Osteocyte (in vitro differentiated cells): ENCODE measurements around the gene PANK4. TPM values are rescaled to one million over a fixed set of nuclear protein-coding genes. Genes with fewer than 3 reads are reported as not detected.
A peak's percentile ranks its signal among the peaks of the same experiment; 100 is the strongest.

Experiments used
- DNase-seq: peaks from one replicate; pipeline ENCODE4 v3.0.0; 2021; ENCODE audit warnings: mixed read lengths; ENCODE audit not compliant: unreplicated experiment; ENCODE audit errors: extremely low spot score
- H3K27ac Mint-ChIP-seq: one replicate; pipeline ENCODE4 v1.8.0; 2021; ENCODE audit warnings: mild to moderate bottlenecking, mixed read lengths; ENCODE audit not compliant: unreplicated experiment
- H3K27me3 Mint-ChIP-seq: one replicate; pipeline ENCODE4 v1.8.0; 2021; ENCODE audit warnings: mixed read lengths; ENCODE audit not compliant: unreplicated experiment
- H3K36me3 Mint-ChIP-seq: one replicate; pipeline ENCODE4 v1.8.0; 2021; ENCODE audit warnings: mixed read lengths; ENCODE audit not compliant: unreplicated experiment
- H3K4me1 Mint-ChIP-seq: one replicate; pipeline ENCODE4 v1.8.0; 2021; ENCODE audit warnings: mixed read lengths; ENCODE audit not compliant: unreplicated experiment
- H3K4me3 Mint-ChIP-seq: one replicate; pipeline ENCODE4 v1.8.0; 2021; ENCODE audit warnings: mild to moderate bottlenecking, moderate library complexity, mixed read lengths; ENCODE audit not compliant: unreplicated experiment
- H3K9me3 Mint-ChIP-seq: one replicate; pipeline ENCODE4 v1.8.0; 2021; ENCODE audit warnings: mixed read lengths; ENCODE audit not compliant: unreplicated experiment
- CTCF ChIP-seq: fragments of 200-600 bp; sonication (generic); IDR thresholded peaks from 2 replicates; pipeline ENCODE4 v1.5.0; 2021; ENCODE audit warnings: antibody characterized with exemption, mild to moderate bottlenecking, moderate library complexity
- total RNA-seq: library from RNA; stranded (reverse); gene quantifications from 2 replicates; pipeline ENCODE4 v1.2.1, GENCODE V29; 2021

Gene PANK4
- total RNA-seq, 1 donor from 2014 or later: 34.4 TPM

DNA sequence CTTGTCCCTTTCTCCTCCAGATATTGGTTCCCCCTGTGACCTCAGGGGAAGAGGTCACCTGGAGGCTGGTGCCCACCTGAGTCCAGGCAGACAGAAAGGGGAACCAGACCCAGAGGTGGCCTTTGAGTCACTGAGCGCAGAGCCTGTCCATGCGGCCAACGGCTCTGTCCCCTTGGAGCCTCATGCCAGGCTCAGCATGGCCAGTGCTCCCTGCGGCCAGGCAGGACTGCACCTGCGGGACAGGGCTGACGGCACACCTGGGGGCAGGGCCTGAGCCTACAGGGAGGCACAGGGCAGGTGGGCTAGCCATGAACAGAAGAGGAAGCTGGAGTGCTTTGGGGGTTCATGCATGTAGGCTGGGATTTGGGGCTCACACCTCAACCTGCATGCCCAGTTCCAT is 32.5 kb upstream of the PANK4 start:
- Mint-ChIP-seq H3K9me3 (no peaks in the 10 kb centered on the region), H3K4me1 (peaks cover 20% of the 10 kb centered on the region), H3K27me3 (no peaks in the 10 kb centered on the region), H3K27ac (no peak overlapping the region), H3K4me3 (no peak overlapping the region), H3K36me3 (no peaks in the 10 kb centered on the region)
- no peak for TF ChIP-seq CTCF
- DNase-seq: no peak

DNA sequence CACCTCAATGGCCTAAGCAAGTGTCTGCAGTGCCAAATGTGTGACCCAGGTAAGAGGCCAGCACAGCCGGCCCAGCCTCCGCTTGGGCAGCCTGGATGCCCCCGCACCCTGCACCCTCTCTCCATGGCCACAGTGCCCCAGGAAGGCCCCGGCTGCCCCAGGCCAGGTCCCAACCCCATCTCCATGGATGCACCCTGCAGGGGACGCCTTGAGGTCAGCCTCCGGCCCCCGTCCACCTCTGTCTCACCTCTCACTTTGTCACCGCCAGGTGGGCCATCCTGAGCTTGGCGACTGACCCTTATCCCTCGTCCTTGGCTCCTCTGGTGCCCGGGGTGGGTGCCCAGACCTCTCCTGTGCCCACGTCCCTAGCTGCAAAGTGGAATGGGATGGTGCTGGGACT is 32.0 kb upstream of the PANK4 start:
- Mint-ChIP-seq H3K27ac (no peak overlapping the region), H3K9me3 (no peaks in the 10 kb centered on the region), H3K4me1 (peaks cover 22% of the 10 kb centered on the region), H3K27me3 (no peaks in the 10 kb centered on the region), H3K36me3 (no peaks in the 10 kb centered on the region), H3K4me3 (no peak overlapping the region)
- no peak for DNase-seq
- TF ChIP-seq CTCF: no peak

DNA sequence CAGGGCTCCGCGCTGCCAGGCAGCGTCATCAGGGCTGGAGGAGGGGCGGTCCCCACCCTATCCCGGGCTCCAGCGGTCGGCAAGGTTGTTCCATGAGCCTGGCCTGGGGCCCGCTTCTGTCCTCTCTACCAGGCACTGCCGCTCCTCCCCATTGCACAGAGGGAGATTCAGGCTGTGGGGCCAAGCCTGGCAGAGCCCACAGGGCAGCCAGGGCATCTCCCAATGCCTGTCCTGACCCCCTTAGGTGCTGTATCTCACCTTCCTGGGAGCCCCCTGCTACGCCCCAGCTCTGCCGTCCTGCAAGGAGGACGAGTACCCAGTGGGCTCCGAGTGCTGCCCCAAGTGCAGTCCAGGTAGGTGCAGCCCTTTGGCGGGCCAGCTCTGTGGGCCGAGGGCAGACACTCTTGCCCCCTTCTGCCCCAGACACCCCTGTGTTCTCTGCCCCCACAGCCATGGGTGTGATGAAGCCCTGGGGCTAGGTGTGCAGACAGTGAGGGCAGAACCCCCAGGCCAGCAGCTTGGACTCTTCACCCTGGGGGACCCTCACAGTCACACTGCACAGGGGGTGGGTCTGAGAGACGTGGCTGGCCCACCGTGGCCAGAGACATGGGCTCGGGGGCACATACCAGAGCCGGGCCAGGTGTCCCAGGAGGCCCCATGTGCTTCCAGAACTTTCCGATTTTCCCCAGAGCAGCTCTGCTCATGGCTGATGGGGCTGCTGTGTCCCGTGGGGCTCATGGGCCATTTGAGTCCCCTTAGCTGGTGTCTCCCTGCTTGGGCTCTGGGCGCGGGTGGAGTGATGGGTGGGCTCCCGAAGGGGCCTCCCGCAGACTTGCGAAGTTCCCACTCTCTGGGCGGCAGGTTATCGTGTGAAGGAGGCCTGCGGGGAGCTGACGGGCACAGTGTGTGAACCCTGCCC is 31.3 kb upstream of the PANK4 start:
- no peak overlapping the region for H3K4me3 Mint-ChIP-seq
- peaks cover 22% of the 10 kb centered on the region for H3K4me1 Mint-ChIP-seq
- no peaks in the 10 kb centered on the region for H3K9me3 Mint-ChIP-seq
- TF ChIP-seq CTCF: no peak
- no peaks in the 10 kb centered on the region for H3K36me3 Mint-ChIP-seq
- no peak overlapping the region for H3K27ac Mint-ChIP-seq
- no peak for DNase-seq
- no peaks in the 10 kb centered on the region for H3K27me3 Mint-ChIP-seq

DNA sequence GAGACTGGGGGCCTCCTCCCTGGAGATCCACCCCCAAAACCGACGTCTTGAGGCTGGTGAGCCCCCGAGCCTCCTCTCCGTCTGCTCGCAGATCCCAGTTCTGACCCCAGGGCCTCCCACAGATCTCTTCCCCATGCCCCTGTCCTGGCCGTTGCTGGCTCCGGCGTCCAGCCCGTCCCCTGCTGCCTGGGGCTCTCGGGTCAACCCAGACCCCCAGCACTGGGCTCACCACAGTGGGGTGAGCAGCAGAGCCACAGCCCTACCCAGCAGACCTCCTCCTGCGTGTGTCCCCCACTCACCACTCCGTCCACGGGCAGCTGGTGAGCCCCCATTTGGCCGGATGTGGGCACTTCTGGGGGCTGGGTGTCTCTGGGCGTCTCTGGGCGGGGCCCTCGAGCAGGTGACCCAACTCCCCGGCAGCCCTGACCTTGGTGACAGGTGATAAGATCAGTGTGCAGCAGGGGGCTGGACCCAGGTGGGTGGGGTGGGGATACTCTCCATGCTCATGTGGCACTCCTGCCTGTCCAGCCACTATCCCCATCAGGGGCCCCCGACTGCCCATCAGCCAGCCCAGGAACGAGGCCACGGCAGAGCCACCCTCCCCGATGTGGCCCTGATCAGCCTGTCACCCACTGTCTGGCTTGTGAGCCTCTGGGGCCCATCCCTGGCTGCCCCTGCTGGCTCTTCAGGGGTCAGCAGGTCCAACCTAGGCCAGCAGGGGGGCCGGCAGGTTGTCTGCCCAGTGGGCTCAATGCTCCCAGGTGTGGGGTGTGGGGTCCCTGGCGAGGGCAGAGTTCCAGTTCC is 30.5 kb upstream of the PANK4 start:
- Mint-ChIP-seq H3K27me3 (no peaks in the 10 kb centered on the region), H3K9me3 (no peaks in the 10 kb centered on the region), H3K27ac (peak overlapping the region; percentile 90), H3K4me1 (peaks cover 22% of the 10 kb centered on the region), H3K4me3 (peak overlapping the region; percentile 66), H3K36me3 (no peaks in the 10 kb centered on the region)
- no peak for DNase-seq
- no peak for TF ChIP-seq CTCF

GRCh38 chr1:2556277-2556677 is 29.9 kb upstream of the PANK4 start, which contains the start of gene TNFRSF14:
Gene TNFRSF14, plus strand, starts transcription at chr1:2556371. Its CDS starts 294 bp downstream, at chr1:2556665.
- Mint-ChIP-seq H3K4me3 (peak within 1 kb of the TSS; percentile 66), H3K4me1 (peaks cover 22% of the 10 kb centered on the region), H3K27me3 (no peaks in the 10 kb centered on the region), H3K9me3 (no peaks in the 10 kb centered on the region), H3K36me3 (no peaks in the 10 kb centered on the region), H3K27ac (peak within 1 kb of the TSS; percentile 90)
- TF ChIP-seq CTCF: no peak
- no peak for DNase-seq
